H1 (cell line): Measurements from ENCODE around the gene EVX2. TPM values are rescaled to one million over a fixed set of nuclear protein-coding genes. Genes with fewer than 3 reads are reported as not detected.

ENCODE experiments used
- GABPA ChIP-seq: IDR thresholded peaks from 2 replicates; pipeline ENCODE4 v1.6.1; 2011; ENCODE audit warnings: mild to moderate bottlenecking, low read length, moderate library complexity, borderline replicate concordance; ENCODE audit not compliant: insufficient read depth
- JUN ChIP-seq: IDR thresholded peaks from 2 replicates; pipeline ENCODE4 v1.6.1; 2011; ENCODE audit warnings: low read depth, mild to moderate bottlenecking, improper control_type of control experiment, low read length
- KDM4A ChIP-seq: IDR thresholded peaks from one replicate; pipeline ENCODE4 v1.7.1; 2012; ENCODE audit warnings: low read depth, mild to moderate bottlenecking, moderate library complexity, low read length, inconsistent platforms; ENCODE audit not compliant: severe bottlenecking
- POU5F1 ChIP-seq: IDR thresholded peaks from 2 replicates; pipeline ENCODE4 v1.6.1; 2011; ENCODE audit warnings: low read depth, mild to moderate bottlenecking, low read length, moderate library complexity
- RNF2 ChIP-seq: fragments of 200-900, 300-1000 bp; sonication (generic); IDR thresholded peaks from 2 replicates; pipeline ENCODE4 v1.7.1; 2016; ENCODE audit warnings: borderline replicate concordance, low read depth, mild to moderate bottlenecking, antibody characterized with exemption, low read length; ENCODE audit not compliant: poor library complexity, severe bottlenecking; ENCODE audit errors: missing control alignments
- SP1 ChIP-seq: IDR thresholded peaks from 2 replicates; pipeline ENCODE4 v1.6.1; 2011; ENCODE audit warnings: low read depth, low read length
- polyA plus RNA-seq, 7 experiments: library from polyadenylated mRNA; depleted of rRNA in 3 of 7; stranded (reverse) in 5 of 7; unstranded in 2 of 7; fragments of >200 nt in 5 of 7; fragments of 200-250 nt in 2 of 7; gene quantifications; 1 replicate in 5 of 7; 2 replicates in 1 of 7; 4 replicates in 1 of 7; pipeline versions ENCODE4 v1.2.1 to v1.2.3, GENCODE V29; 2011 to 2013; ENCODE audit warnings: missing spikeins in 2 of 7, mixed read lengths in 2 of 7
- total RNA-seq: library from RNA; stranded (reverse); fragmentation: NEBNext Ultra II Directional; extraction: Animal tissue kit (Norgen Biotek cat#: 25700); gene quantifications from 2 replicates; pipeline ENCODE4 v1.2.1, GENCODE V29; 2021
- TF ChIP-seq, protein P1 (sequence below): fragments of 300-600 bp; sonication (generic); IDR thresholded peaks from 2 replicates; pipeline ENCODE4 v1.7.1; 2012; ENCODE audit warnings: low read length, moderate library complexity, mild to moderate bottlenecking, inconsistent platforms; ENCODE audit not compliant: insufficient replicate concordance
- TF ChIP-seq, protein P2 (sequence below): IDR thresholded peaks from 2 replicates; pipeline ENCODE4 v1.6.1; 2012; ENCODE audit warnings: low read length, inconsistent platforms

EVX2 gene
- total and polyA plus RNA-seq, 2 of the 8 experiments (the other 6 are each of a cell fraction or from before 2014, with no cell fraction given) = not detected

DNA sequence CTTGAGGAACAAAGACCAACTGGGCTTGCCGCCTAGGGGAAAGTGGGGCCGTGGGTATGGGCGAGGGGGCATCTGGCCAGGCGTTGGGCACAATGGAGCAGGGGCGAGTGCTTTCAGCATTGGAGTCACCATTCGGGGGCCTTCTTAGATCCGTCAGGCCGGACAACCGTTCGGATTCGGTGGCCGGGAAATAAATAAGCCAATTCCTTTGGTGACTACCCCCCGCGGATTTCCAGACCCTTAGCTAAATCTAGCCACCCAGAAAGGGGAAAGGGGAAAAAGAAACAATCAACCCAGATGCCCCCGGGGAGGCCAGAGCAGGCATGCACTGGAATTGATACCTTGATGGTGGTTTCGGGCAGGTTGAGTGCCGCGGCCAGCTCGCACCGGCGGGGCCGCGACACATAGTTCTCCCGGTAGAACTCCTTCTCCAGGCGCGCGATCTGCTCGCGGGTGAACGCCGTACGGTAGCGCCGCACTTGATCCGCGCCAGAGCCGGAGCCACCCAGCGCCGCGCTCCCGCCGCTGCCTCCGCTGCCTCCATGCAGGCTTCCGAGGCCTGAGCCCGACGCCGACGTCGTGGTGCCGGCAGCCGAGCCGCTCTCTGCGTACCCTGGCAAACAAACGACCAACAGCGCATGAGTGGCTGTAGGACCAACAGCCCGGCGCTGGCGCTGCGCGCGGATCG is 1.8 kb downstream of the EVX2 start (continued):
- TF ChIP-seq RNF2 (peak; percentile 66), SP1 (no peak), POU5F1 (no peak), JUN (no peak), GABPA (no peak), KDM4A (no peak)
- TF ChIP-seq, protein P1, sequence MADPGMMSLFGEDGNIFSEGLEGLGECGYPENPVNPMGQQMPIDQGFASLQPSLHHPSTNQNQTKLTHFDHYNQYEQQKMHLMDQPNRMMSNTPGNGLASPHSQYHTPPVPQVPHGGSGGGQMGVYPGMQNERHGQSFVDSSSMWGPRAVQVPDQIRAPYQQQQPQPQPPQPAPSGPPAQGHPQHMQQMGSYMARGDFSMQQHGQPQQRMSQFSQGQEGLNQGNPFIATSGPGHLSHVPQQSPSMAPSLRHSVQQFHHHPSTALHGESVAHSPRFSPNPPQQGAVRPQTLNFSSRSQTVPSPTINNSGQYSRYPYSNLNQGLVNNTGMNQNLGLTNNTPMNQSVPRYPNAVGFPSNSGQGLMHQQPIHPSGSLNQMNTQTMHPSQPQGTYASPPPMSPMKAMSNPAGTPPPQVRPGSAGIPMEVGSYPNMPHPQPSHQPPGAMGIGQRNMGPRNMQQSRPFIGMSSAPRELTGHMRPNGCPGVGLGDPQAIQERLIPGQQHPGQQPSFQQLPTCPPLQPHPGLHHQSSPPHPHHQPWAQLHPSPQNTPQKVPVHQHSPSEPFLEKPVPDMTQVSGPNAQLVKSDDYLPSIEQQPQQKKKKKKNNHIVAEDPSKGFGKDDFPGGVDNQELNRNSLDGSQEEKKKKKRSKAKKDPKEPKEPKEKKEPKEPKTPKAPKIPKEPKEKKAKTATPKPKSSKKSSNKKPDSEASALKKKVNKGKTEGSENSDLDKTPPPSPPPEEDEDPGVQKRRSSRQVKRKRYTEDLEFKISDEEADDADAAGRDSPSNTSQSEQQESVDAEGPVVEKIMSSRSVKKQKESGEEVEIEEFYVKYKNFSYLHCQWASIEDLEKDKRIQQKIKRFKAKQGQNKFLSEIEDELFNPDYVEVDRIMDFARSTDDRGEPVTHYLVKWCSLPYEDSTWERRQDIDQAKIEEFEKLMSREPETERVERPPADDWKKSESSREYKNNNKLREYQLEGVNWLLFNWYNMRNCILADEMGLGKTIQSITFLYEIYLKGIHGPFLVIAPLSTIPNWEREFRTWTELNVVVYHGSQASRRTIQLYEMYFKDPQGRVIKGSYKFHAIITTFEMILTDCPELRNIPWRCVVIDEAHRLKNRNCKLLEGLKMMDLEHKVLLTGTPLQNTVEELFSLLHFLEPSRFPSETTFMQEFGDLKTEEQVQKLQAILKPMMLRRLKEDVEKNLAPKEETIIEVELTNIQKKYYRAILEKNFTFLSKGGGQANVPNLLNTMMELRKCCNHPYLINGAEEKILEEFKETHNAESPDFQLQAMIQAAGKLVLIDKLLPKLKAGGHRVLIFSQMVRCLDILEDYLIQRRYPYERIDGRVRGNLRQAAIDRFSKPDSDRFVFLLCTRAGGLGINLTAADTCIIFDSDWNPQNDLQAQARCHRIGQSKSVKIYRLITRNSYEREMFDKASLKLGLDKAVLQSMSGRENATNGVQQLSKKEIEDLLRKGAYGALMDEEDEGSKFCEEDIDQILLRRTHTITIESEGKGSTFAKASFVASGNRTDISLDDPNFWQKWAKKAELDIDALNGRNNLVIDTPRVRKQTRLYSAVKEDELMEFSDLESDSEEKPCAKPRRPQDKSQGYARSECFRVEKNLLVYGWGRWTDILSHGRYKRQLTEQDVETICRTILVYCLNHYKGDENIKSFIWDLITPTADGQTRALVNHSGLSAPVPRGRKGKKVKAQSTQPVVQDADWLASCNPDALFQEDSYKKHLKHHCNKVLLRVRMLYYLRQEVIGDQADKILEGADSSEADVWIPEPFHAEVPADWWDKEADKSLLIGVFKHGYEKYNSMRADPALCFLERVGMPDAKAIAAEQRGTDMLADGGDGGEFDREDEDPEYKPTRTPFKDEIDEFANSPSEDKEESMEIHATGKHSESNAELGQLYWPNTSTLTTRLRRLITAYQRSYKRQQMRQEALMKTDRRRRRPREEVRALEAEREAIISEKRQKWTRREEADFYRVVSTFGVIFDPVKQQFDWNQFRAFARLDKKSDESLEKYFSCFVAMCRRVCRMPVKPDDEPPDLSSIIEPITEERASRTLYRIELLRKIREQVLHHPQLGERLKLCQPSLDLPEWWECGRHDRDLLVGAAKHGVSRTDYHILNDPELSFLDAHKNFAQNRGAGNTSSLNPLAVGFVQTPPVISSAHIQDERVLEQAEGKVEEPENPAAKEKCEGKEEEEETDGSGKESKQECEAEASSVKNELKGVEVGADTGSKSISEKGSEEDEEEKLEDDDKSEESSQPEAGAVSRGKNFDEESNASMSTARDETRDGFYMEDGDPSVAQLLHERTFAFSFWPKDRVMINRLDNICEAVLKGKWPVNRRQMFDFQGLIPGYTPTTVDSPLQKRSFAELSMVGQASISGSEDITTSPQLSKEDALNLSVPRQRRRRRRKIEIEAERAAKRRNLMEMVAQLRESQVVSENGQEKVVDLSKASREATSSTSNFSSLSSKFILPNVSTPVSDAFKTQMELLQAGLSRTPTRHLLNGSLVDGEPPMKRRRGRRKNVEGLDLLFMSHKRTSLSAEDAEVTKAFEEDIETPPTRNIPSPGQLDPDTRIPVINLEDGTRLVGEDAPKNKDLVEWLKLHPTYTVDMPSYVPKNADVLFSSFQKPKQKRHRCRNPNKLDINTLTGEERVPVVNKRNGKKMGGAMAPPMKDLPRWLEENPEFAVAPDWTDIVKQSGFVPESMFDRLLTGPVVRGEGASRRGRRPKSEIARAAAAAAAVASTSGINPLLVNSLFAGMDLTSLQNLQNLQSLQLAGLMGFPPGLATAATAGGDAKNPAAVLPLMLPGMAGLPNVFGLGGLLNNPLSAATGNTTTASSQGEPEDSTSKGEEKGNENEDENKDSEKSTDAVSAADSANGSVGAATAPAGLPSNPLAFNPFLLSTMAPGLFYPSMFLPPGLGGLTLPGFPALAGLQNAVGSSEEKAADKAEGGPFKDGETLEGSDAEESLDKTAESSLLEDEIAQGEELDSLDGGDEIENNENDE = no peak
- TF ChIP-seq, protein P2, sequence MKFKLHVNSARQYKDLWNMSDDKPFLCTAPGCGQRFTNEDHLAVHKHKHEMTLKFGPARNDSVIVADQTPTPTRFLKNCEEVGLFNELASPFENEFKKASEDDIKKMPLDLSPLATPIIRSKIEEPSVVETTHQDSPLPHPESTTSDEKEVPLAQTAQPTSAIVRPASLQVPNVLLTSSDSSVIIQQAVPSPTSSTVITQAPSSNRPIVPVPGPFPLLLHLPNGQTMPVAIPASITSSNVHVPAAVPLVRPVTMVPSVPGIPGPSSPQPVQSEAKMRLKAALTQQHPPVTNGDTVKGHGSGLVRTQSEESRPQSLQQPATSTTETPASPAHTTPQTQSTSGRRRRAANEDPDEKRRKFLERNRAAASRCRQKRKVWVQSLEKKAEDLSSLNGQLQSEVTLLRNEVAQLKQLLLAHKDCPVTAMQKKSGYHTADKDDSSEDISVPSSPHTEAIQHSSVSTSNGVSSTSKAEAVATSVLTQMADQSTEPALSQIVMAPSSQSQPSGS = no peak
